ENCODE results near the gene CCNY. TPM values are rescaled to one million over a fixed set of nuclear protein-coding genes. Genes with fewer than 3 reads are reported as not detected.

CCNY gene
- total RNA-seq, 1 experiment from 2014 or later, result 51.9 TPM

- DNase-seq (ENCODE audit: low read depth, low spot score) (no peak), ATAC-seq (no peak)
- BruUV-seq (replicated peaks), result no TSS peak
- no peak overlapping the region for H3K27ac ChIP-seq (ENCODE audit: low read length)
- ChIA-PET POLR2A (no interaction called here), CTCF (interaction anchor here (0.6 kb wide), 1 partner anchor 447 kb away, joined by 3 read pairs; no protein-coding TSS in a partner anchor)
- no peak for TF ChIP-seq POLR2AphosphoS5 (IDR thresholded peaks at IDR 0.05; ENCODE audit: low read depth, low read length)
- TF ChIP-seq SIN3A (IDR thresholded peaks at IDR 0.05; ENCODE audit: borderline replicate concordance, insufficient read depth, low read depth, low read length), result no peak
- TF ChIP-seq, protein P1, sequence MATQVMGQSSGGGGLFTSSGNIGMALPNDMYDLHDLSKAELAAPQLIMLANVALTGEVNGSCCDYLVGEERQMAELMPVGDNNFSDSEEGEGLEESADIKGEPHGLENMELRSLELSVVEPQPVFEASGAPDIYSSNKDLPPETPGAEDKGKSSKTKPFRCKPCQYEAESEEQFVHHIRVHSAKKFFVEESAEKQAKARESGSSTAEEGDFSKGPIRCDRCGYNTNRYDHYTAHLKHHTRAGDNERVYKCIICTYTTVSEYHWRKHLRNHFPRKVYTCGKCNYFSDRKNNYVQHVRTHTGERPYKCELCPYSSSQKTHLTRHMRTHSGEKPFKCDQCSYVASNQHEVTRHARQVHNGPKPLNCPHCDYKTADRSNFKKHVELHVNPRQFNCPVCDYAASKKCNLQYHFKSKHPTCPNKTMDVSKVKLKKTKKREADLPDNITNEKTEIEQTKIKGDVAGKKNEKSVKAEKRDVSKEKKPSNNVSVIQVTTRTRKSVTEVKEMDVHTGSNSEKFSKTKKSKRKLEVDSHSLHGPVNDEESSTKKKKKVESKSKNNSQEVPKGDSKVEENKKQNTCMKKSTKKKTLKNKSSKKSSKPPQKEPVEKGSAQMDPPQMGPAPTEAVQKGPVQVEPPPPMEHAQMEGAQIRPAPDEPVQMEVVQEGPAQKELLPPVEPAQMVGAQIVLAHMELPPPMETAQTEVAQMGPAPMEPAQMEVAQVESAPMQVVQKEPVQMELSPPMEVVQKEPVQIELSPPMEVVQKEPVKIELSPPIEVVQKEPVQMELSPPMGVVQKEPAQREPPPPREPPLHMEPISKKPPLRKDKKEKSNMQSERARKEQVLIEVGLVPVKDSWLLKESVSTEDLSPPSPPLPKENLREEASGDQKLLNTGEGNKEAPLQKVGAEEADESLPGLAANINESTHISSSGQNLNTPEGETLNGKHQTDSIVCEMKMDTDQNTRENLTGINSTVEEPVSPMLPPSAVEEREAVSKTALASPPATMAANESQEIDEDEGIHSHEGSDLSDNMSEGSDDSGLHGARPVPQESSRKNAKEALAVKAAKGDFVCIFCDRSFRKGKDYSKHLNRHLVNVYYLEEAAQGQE (IDR thresholded peaks at IDR 0.05; ENCODE audit: insufficient read depth in 1 of 2, low read depth in 2 of 2, low read length in 1 of 2), result no peak
- TF ChIP-seq TCF7L2 (IDR thresholded peaks at IDR 0.05; ENCODE audit: low read depth, low read length), result no peak
- TF ChIP-seq CTCF (IDR thresholded peaks at IDR 0.05), result no peak
- intact Hi-C loops (cut with micrococcal nuclease; ENCODE audit: unreplicated experiment) (no loop called here), in situ Hi-C loops (cut with HindIII; ENCODE audit: low pct_unique_long_range_greater_than_20kb, low sequenced_read_pairs) (no loop called here)
- no peaks in the 10 kb centered on the region for H3K27me3 ChIP-seq (ENCODE audit: control insufficient read depth, insufficient read depth, low read length)
- H3K9me3 ChIP-seq (ENCODE audit: control insufficient read depth, insufficient read depth, low read depth, low read length), result no peaks in the 10 kb centered on the region
- H3K4me1 ChIP-seq (ENCODE audit: control insufficient read depth, insufficient read depth, low read length), result no peaks in the 10 kb centered on the region
- no peaks in the 10 kb centered on the region; the same call in 1 of the 2 replicates for H3K36me3 ChIP-seq (ENCODE audit: control insufficient read depth, insufficient read depth, low read length)
- H3K4me3 ChIP-seq (ENCODE audit: low read depth in 2 of 2, low read length in 2 of 2), result no peak overlapping the region
Observed at GRCh38 chr10:35568483-35569015, 232.2 kb downstream of the CCNY start.

DNA sequence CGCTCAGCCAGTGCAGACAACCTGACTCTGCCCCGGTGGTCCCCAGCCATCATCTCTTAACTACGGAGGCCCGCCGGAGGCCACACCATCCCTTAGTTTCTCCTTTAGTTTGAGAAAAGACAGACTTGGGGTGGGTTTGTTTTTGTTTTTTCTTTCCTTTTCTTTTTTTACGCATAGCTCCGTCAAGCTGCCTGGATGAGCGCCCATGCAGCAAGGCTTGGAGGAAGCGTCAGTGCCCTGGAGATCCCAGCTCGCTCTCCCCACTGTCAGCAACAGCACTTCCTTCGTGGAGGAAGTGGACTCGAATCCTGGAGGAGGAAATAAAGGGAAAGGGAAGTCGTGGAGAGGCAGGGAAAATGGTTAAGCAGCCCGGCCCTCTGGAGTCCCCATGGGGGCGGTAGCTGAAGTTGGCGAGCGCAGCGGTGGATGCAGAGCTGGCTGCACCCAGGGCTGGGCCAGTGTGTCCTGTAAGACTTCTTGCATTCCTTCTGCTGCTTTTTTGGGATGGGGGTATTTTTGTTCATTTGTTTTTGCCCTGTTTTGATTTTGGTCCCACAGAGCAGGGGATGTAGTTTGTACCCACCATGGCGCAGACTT is 232.9 kb downstream of the CCNY start:
- CTCF ChIA-PET, result no interaction called here
- Histone ChIP-seq H3K36me3 (ENCODE audit: control insufficient read depth, insufficient read depth, low read length) (no peaks in the 10 kb centered on the region; the same call in 1 of the 2 replicates), H3K27ac (ENCODE audit: low read length) (no peak overlapping the region), H3K9me3 (ENCODE audit: control insufficient read depth, insufficient read depth, low read depth, low read length) (no peaks in the 10 kb centered on the region), H3K27me3 (ENCODE audit: control insufficient read depth, insufficient read depth, low read length) (no peaks in the 10 kb centered on the region), H3K4me1 (ENCODE audit: control insufficient read depth, insufficient read depth, low read length) (no peaks in the 10 kb centered on the region), H3K4me3 (ENCODE audit: low read depth in 2 of 2, low read length in 2 of 2) (no peak overlapping the region)
- POLR2A ChIA-PET, result no interaction called here
- no peak for DNase-seq (ENCODE audit: low read depth, low spot score)
- in situ Hi-C loops (cut with HindIII; ENCODE audit: low pct_unique_long_range_greater_than_20kb, low sequenced_read_pairs) (no loop called here), intact Hi-C loops (cut with micrococcal nuclease; ENCODE audit: unreplicated experiment) (no loop called here)
- TF ChIP-seq TCF7L2 (IDR thresholded peaks at IDR 0.05; ENCODE audit: low read depth, low read length), result no peak
- no peak for ATAC-seq
- no TSS peak for BruUV-seq (replicated peaks)

DNA sequence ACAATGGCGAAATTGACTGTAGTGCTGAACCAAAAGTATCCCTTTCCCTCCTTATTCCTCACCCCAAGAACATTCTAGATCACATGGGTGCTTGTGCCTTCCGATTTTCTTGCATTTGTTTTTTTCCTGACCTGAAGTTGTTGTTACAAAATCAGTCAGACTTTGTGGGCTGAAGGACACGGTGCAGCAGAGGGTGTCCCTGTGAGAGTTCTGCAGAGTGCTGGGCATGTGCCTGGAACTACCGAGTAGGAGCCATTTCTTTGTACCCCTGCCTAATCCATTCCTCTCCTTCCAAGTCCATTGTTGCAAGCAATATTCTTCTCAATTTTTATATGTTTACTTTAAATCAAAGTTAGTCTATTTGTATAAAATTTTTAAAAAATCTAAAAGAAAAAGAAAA is 233.5 kb downstream of the CCNY start:
- no TSS peak for BruUV-seq (replicated peaks)

More for the DNA sequence above, 233.5 kb downstream of the CCNY start:
- ATAC-seq, result no peak
- ChIA-PET POLR2A (no interaction called here), CTCF (no interaction called here)
- intact Hi-C loops (cut with micrococcal nuclease; ENCODE audit: unreplicated experiment), result no loop called here
- TF ChIP-seq POLR2AphosphoS5 (IDR thresholded peaks at IDR 0.05; ENCODE audit: low read depth, low read length) (no peak), SIN3A (IDR thresholded peaks at IDR 0.05; ENCODE audit: borderline replicate concordance, insufficient read depth, low read depth, low read length) (no peak)
- TF ChIP-seq, protein P1 (IDR thresholded peaks at IDR 0.05; ENCODE audit: insufficient read depth in 1 of 2, low read depth in 2 of 2, low read length in 1 of 2), result no peak
- Histone ChIP-seq H3K36me3 (ENCODE audit: control insufficient read depth, insufficient read depth, low read length) (no peaks in the 10 kb centered on the region; the same call in 1 of the 2 replicates), H3K4me1 (ENCODE audit: control insufficient read depth, insufficient read depth, low read length) (no peaks in the 10 kb centered on the region), H3K27me3 (ENCODE audit: control insufficient read depth, insufficient read depth, low read length) (no peaks in the 10 kb centered on the region), H3K9me3 (ENCODE audit: control insufficient read depth, insufficient read depth, low read depth, low read length) (no peaks in the 10 kb centered on the region), H3K4me3 (ENCODE audit: low read depth in 2 of 2, low read length in 2 of 2) (no peak overlapping the region), H3K27ac (ENCODE audit: low read length) (no peak overlapping the region)
- in situ Hi-C loops (cut with HindIII; ENCODE audit: low pct_unique_long_range_greater_than_20kb, low sequenced_read_pairs), result no loop called here
- DNase-seq (ENCODE audit: low read depth, low spot score), result no peak

All from Panc1 (cell line).